Panc1 (cell line): ENCODE measurements around the gene ZNF662.

Source experiments
- POLR2AphosphoS5 ChIP-seq: IDR thresholded peaks from 2 replicates; pipeline ENCODE4 v1.6.1; 2012; ENCODE audit warnings: mild to moderate bottlenecking, low read depth, low read length, moderate library complexity
- SIN3A ChIP-seq: IDR thresholded peaks from 2 replicates; pipeline ENCODE4 v1.6.1; 2012; ENCODE audit warnings: low read depth, mild to moderate bottlenecking, low read length, moderate library complexity, borderline replicate concordance; ENCODE audit not compliant: insufficient read depth
- TCF7L2 ChIP-seq: IDR thresholded peaks from 2 replicates; pipeline ENCODE4 v1.6.1; 2011; ENCODE audit warnings: mild to moderate bottlenecking, low read depth, low read length, inconsistent platforms
- TF ChIP-seq, protein P1 (sequence below): fragments of 450-650 bp; IDR thresholded peaks from 2 replicates; pipeline ENCODE4 v1.5.1; 2017; ENCODE audit warnings: mild to moderate bottlenecking
- TF ChIP-seq, protein P2 (sequence below), 2 experiments: IDR thresholded peaks; 2 replicates each; pipeline ENCODE4 v1.6.1; 2011 to 2012; ENCODE audit warnings: low read depth in 2 of 2, control low read depth in 1 of 2, low read length in 1 of 2, mild to moderate bottlenecking in 1 of 2, moderate library complexity in 1 of 2; ENCODE audit not compliant: insufficient read depth in 1 of 2

DNA sequence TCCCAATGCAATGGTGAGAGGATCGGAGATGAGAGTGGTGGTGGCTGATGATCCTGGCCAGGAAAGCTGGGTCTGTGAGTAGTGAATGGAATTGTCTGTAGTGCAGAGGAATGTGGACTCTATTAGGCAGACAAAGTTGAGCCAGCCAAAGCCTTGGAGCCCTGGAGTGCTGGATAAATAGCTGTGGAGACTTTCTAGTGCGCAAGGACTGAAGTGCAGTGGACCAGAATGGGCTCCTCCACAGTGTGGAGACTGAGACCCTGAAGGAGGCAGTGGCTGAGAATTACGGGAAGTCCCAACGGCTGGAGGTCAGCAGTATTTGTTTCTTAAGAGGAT lies 874 bp downstream of the ZNF662 start:
- TF ChIP-seq POLR2AphosphoS5 = no peak
- TF ChIP-seq, protein P1, sequence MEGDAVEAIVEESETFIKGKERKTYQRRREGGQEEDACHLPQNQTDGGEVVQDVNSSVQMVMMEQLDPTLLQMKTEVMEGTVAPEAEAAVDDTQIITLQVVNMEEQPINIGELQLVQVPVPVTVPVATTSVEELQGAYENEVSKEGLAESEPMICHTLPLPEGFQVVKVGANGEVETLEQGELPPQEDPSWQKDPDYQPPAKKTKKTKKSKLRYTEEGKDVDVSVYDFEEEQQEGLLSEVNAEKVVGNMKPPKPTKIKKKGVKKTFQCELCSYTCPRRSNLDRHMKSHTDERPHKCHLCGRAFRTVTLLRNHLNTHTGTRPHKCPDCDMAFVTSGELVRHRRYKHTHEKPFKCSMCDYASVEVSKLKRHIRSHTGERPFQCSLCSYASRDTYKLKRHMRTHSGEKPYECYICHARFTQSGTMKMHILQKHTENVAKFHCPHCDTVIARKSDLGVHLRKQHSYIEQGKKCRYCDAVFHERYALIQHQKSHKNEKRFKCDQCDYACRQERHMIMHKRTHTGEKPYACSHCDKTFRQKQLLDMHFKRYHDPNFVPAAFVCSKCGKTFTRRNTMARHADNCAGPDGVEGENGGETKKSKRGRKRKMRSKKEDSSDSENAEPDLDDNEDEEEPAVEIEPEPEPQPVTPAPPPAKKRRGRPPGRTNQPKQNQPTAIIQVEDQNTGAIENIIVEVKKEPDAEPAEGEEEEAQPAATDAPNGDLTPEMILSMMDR = no peak
- no peak for TF ChIP-seq TCF7L2
- TF ChIP-seq, protein P2, sequence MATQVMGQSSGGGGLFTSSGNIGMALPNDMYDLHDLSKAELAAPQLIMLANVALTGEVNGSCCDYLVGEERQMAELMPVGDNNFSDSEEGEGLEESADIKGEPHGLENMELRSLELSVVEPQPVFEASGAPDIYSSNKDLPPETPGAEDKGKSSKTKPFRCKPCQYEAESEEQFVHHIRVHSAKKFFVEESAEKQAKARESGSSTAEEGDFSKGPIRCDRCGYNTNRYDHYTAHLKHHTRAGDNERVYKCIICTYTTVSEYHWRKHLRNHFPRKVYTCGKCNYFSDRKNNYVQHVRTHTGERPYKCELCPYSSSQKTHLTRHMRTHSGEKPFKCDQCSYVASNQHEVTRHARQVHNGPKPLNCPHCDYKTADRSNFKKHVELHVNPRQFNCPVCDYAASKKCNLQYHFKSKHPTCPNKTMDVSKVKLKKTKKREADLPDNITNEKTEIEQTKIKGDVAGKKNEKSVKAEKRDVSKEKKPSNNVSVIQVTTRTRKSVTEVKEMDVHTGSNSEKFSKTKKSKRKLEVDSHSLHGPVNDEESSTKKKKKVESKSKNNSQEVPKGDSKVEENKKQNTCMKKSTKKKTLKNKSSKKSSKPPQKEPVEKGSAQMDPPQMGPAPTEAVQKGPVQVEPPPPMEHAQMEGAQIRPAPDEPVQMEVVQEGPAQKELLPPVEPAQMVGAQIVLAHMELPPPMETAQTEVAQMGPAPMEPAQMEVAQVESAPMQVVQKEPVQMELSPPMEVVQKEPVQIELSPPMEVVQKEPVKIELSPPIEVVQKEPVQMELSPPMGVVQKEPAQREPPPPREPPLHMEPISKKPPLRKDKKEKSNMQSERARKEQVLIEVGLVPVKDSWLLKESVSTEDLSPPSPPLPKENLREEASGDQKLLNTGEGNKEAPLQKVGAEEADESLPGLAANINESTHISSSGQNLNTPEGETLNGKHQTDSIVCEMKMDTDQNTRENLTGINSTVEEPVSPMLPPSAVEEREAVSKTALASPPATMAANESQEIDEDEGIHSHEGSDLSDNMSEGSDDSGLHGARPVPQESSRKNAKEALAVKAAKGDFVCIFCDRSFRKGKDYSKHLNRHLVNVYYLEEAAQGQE (IDR thresholded peaks at IDR 0.05; ENCODE audit: insufficient read depth in 1 of 2, low read depth in 2 of 2, low read length in 1 of 2) = no peak
- no peak for TF ChIP-seq SIN3A
